MM.1S (cell line): Measurements from ENCODE around the gene ROMO1.
"Not testable (repeated sequence)": the region's sequence is repeated elsewhere in the genome, so short reads cannot be mapped to it uniquely, and the experiment has no call there.

ENCODE experiments used
- CTCF ChIP-seq: fragments of 300-600 bp; sonication (generic); IDR thresholded peaks from 2 replicates; pipeline ENCODE4 v1.5.1; 2016; ENCODE audit warnings: antibody characterized with exemption, low read length, mixed read lengths
- EZH2 ChIP-seq: fragments of 300-600 bp; sonication (generic); optimal IDR thresholded peaks from 2 replicates; pipeline ENCODE3; 2017; ENCODE audit warnings: low read depth, mild to moderate bottlenecking, antibody characterized with exemption, low read length, mixed read lengths
- EZH2phosphoT487 ChIP-seq: fragments of 300-600 bp; sonication (generic); IDR thresholded peaks from 2 replicates; pipeline ENCODE4 v1.6.1; 2018; ENCODE audit warnings: antibody characterized with exemption, low read length

DNA sequence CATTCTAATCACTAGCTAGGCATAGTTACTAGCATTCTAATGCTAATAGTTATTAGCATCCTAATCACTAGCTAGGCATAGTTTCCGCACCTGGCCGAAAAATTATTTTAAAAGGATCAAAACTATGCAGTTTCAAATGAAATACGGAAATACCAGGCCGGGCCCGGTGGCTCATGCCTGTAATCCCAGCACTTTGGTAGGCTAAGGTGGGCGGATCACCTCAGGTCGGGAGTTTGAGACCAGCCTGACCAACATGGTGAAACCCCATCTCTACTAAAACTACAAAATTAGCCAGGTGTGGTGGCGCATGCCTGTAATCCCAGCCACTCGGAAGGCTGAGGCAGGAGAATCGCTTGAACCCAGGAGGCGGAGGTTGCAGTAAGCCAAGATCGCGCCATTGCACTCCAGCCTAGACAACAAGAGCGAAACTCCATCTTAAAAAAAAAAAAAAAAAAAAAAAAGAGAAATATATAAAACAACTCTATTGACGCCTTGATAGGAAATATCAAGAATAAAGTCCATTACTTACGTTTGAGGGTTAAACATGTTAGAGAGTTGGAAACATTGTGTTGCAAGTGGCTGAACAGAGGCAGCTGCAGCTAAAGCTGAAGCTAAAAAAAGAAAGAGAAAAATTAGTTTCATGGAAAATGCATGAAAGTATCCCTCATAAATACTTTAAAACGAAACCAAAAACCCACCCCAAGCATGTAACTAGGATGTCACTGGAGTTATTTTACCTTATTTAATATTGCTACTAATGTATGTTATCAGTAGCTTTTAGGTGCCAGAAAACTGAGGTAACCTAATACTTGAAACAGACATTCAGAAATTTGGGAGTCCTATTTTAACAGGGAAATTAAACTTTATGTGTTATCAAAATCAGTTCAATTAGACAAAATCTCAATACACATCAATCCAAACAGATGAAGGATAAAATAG is 7.7 kb downstream of the ROMO1 start:
- not testable (repeated sequence) for TF ChIP-seq CTCF, EZH2, EZH2phosphoT487
